GM19025 (cell line): ENCODE data around the gene ADO.

ENCODE experiments used
- ATAC-seq: cut with Tn5 transposase; IDR thresholded peaks from one replicate; pipeline ENCODE4 v1.9.1; 2021; ENCODE audit warnings: mild to moderate bottlenecking, low read depth, moderate library complexity; ENCODE audit not compliant: unreplicated experiment

Gene ADO

GRCh38 chr10:62817121-62817765 is 12.7 kb downstream of the ADO start:
- peak; percentile 16 for ATAC-seq

- ATAC-seq, result peak; percentile 31
These were observed 13.4 kb downstream of the ADO start for GRCh38 chr10:62817766-62818425.

GRCh38 chr10:62818426-62819011 is 14.0 kb downstream of the ADO start:
- no peak for ATAC-seq

GRCh38 chr10:62819141-62819920 is 14.8 kb downstream of the ADO start:
- ATAC-seq, result no peak

GRCh38 chr10:62820586-62820985 is 16.1 kb downstream of the ADO start:
- ATAC-seq, result no peak

- no peak for ATAC-seq
These were observed 21.8 kb downstream of the ADO start for GRCh38 chr10:62826273-62826672.

- no peak for ATAC-seq
These were observed 25.1 kb downstream of the ADO start for GRCh38 chr10:62829622-62830021.

GRCh38 chr10:62830679-62831078 is 26.2 kb downstream of the ADO start:
- no peak for ATAC-seq

GRCh38 chr10:62831346-62831745 is 26.8 kb downstream of the ADO start:
- ATAC-seq, result no peak

GRCh38 chr10:62839590-62839989 is 35.1 kb downstream of the ADO start:
- no peak for ATAC-seq

- no peak for ATAC-seq
These were observed 38.5 kb downstream of the ADO start for GRCh38 chr10:62842983-62843382.

GRCh38 chr10:62843600-62843999 is 39.1 kb downstream of the ADO start:
- no peak for ATAC-seq

GRCh38 chr10:62844280-62845011 is 39.9 kb downstream of the ADO start:
- ATAC-seq, result no peak

GRCh38 chr10:62847433-62847832 is 42.9 kb downstream of the ADO start:
- no peak for ATAC-seq

GRCh38 chr10:62850646-62851045 is 46.1 kb downstream of the ADO start:
- no peak for ATAC-seq

- no peak for ATAC-seq
These were observed 46.9 kb downstream of the ADO start for GRCh38 chr10:62851442-62851841.

- ATAC-seq, result peak; percentile 67
These were observed 48.6 kb downstream of the ADO start for GRCh38 chr10:62852961-62853702.

- ATAC-seq, result no peak
These were observed 49.2 kb downstream of the ADO start for GRCh38 chr10:62853710-62854109.

GRCh38 chr10:62856021-62856420 is 51.5 kb downstream of the ADO start:
- ATAC-seq, result no peak
